ENCODE results near the gene MAFG.
A peak's percentile ranks its signal among the peaks of the same experiment; 100 is the strongest.

MAFG gene

GRCh38 chr17:81898029-81898866, 29.3 kb downstream of the MAFG start:
- ATAC-seq = peak; percentile 53
- TF ChIP-seq GLIS3 (CRISPR knock-in tag; IDR thresholded peaks at IDR 0.05) (no peak), ESRRG (CRISPR knock-in tag; IDR thresholded peaks at IDR 0.05) (no peak), OSR1 (CRISPR knock-in tag; IDR thresholded peaks at IDR 0.05) (no peak), ZNF565 (CRISPR knock-in tag; conservative IDR thresholded peaks at IDR 0.05; ENCODE audit: low read depth) (no peak), ZNF70 (CRISPR knock-in tag; IDR thresholded peaks at IDR 0.05) (no peak), ZNF8 (CRISPR knock-in tag; IDR thresholded peaks at IDR 0.05) (no peak), ZFP30 (CRISPR knock-in tag; IDR thresholded peaks at IDR 0.05) (no peak), TCF4 (CRISPR knock-in tag; IDR thresholded peaks at IDR 0.05; ENCODE audit: borderline replicate concordance) (no peak), ISL1 (CRISPR knock-in tag; IDR thresholded peaks at IDR 0.05) (no peak), ARNTL (CRISPR knock-in tag; IDR thresholded peaks at IDR 0.05; ENCODE audit: borderline replicate concordance, low read depth) (no peak), PPARA (CRISPR knock-in tag; IDR thresholded peaks at IDR 0.05; ENCODE audit: borderline replicate concordance) (no peak), TOX (CRISPR knock-in tag; IDR thresholded peaks at IDR 0.05; ENCODE audit: borderline replicate concordance) (no peak), ZFP3 (CRISPR knock-in tag; IDR thresholded peaks at IDR 0.05) (no peak), ZC3H10 (CRISPR knock-in tag; IDR thresholded peaks at IDR 0.05) (no peak), BACH2 (CRISPR knock-in tag; IDR thresholded peaks at IDR 0.05; ENCODE audit: borderline replicate concordance) (no peak), TSHZ2 (CRISPR knock-in tag; IDR thresholded peaks at IDR 0.05) (no peak), CSDC2 (CRISPR knock-in tag; IDR thresholded peaks at IDR 0.05) (no peak), CREB5 (CRISPR knock-in tag; IDR thresholded peaks at IDR 0.05; ENCODE audit: low read depth) (no peak), CSRNP3 (CRISPR knock-in tag; IDR thresholded peaks at IDR 0.05) (no peak)

GRCh38 chr17:81895400-81895799, 32.1 kb downstream of the MAFG start:
- no peak for ATAC-seq

GRCh38 chr17:81891303-81891552, 36.3 kb downstream of the MAFG start:
- no peak for TF ChIP-seq ZC3H10 (CRISPR knock-in tag; IDR thresholded peaks at IDR 0.05)
- TF ChIP-seq GLIS3 (CRISPR knock-in tag; IDR thresholded peaks at IDR 0.05) = no peak
- ATAC-seq = no peak

More at GRCh38 chr17:81895400-81895799, 32.1 kb downstream of the MAFG start:
- no peak for TF ChIP-seq GLIS3 (CRISPR knock-in tag; IDR thresholded peaks at IDR 0.05)
- TF ChIP-seq RARB (CRISPR knock-in tag; IDR thresholded peaks at IDR 0.05) = no peak
- TF ChIP-seq PPARA (CRISPR knock-in tag; IDR thresholded peaks at IDR 0.05; ENCODE audit: borderline replicate concordance) = no peak
- TF ChIP-seq CSRNP3 (CRISPR knock-in tag; IDR thresholded peaks at IDR 0.05) = no peak
- TF ChIP-seq ZNF8 (CRISPR knock-in tag; IDR thresholded peaks at IDR 0.05) = no peak
- no peak for TF ChIP-seq CSDC2 (CRISPR knock-in tag; IDR thresholded peaks at IDR 0.05)
- no peak for TF ChIP-seq ZNF565 (CRISPR knock-in tag; conservative IDR thresholded peaks at IDR 0.05; ENCODE audit: low read depth)
- TF ChIP-seq OSR1 (CRISPR knock-in tag; IDR thresholded peaks at IDR 0.05) = no peak
